GM19372 (cell line): Measurements from ENCODE around the gene POTEJ.
"Not testable (repeated sequence)": the region's sequence is repeated elsewhere in the genome, so short reads cannot be mapped to it uniquely, and the experiment has no call there.

ENCODE experiments used
- ATAC-seq: cut with Tn5 transposase; IDR thresholded peaks from one replicate; pipeline ENCODE4 v1.9.1; 2021; ENCODE audit warnings: mild to moderate bottlenecking, low read depth, moderate library complexity; ENCODE audit not compliant: unreplicated experiment

POTEJ gene

GRCh38 chr2:130599926-130600325 lies 11.3 kb upstream of the POTEJ start:
- not testable (repeated sequence) for ATAC-seq

GRCh38 chr2:130601648-130602302 lies 9.5 kb upstream of the POTEJ start:
- ATAC-seq, result not testable (repeated sequence)

GRCh38 chr2:130608276-130609001 lies 2.8 kb upstream of the POTEJ start:
- ATAC-seq, result not testable (repeated sequence)

- ATAC-seq, result not testable (repeated sequence)
These were observed 2.0 kb upstream of the POTEJ start for GRCh38 chr2:130609002-130609920.

- ATAC-seq, result not testable (repeated sequence)
These were observed 754 bp upstream of the POTEJ start for GRCh38 chr2:130610486-130610885.

GRCh38 chr2:130628784-130629475 lies 17.7 kb downstream of the POTEJ start:
- not testable (repeated sequence) for ATAC-seq

- not testable (repeated sequence) for ATAC-seq
These were observed 27.7 kb downstream of the POTEJ start for GRCh38 chr2:130638973-130639372.

- not testable (repeated sequence) for ATAC-seq
These were observed 30.4 kb downstream of the POTEJ start for GRCh38 chr2:130641688-130642087.

GRCh38 chr2:130649285-130649684 lies 38.0 kb downstream of the POTEJ start:
- ATAC-seq, result not testable (repeated sequence)

- not testable (repeated sequence) for ATAC-seq
These were observed 53.3 kb downstream of the POTEJ start for GRCh38 chr2:130664506-130664905.

- ATAC-seq, result not testable (repeated sequence)
These were observed 54.4 kb downstream of the POTEJ start for GRCh38 chr2:130665596-130665995.

GRCh38 chr2:130667516-130667915 lies 56.3 kb downstream of the POTEJ start:
- ATAC-seq, result not testable (repeated sequence)

GRCh38 chr2:130670026-130670745 lies 58.9 kb downstream of the POTEJ start:
- ATAC-seq, result not testable (repeated sequence)

GRCh38 chr2:130692041-130692770 lies 81.0 kb downstream of the POTEJ start:
- ATAC-seq, result not testable (repeated sequence)

- not testable (repeated sequence) for ATAC-seq
These were observed 82.2 kb downstream of the POTEJ start for GRCh38 chr2:130693474-130693873.

GRCh38 chr2:130703250-130703649 lies 92.0 kb downstream of the POTEJ start:
- not testable (repeated sequence) for ATAC-seq
